Duodenal mucosa (tissue), 2 donors: ENCODE measurements around the gene LRRC46.

ENCODE experiments used
- H3K27ac ChIP-seq: one replicate; pipeline ENCODE4 v1.7.0; 2013; ENCODE audit warnings: low read depth, low read length
- H3K27me3 ChIP-seq, 2 donors: one replicate each; pipeline ENCODE4 v1.7.0; 2013; ENCODE audit warnings: low read length in 2 of 2, control low read depth in 1 of 2; ENCODE audit not compliant: insufficient read depth in 2 of 2, control insufficient read depth in 1 of 2
- H3K36me3 ChIP-seq, 2 donors: one replicate each; pipeline ENCODE4 v1.7.0; 2013; ENCODE audit warnings: low read length in 2 of 2, control low read depth in 1 of 2; ENCODE audit not compliant: insufficient read depth in 2 of 2, control insufficient read depth in 1 of 2
- H3K4me1 ChIP-seq, 2 donors: one replicate each; pipeline ENCODE4 v1.7.0; 2013; ENCODE audit warnings: low read length in 2 of 2, control low read depth in 1 of 2; ENCODE audit not compliant: insufficient read depth in 2 of 2, control insufficient read depth in 1 of 2
- H3K4me3 ChIP-seq, 2 donors: one replicate each; pipeline ENCODE4 v1.7.0; 2013; ENCODE audit warnings: low read length in 2 of 2, low read depth in 1 of 2
- H3K9ac ChIP-seq, 2 donors: one replicate each; pipeline ENCODE4 v1.7.0; 2013; ENCODE audit warnings: low read length in 2 of 2, low read depth in 1 of 2
- H3K9me3 ChIP-seq, 2 donors: one replicate each; pipeline ENCODE4 v1.7.0; 2013; ENCODE audit warnings: low read length in 2 of 2, control low read depth in 1 of 2; ENCODE audit not compliant: control insufficient read depth in 1 of 2

The LRRC46 gene

DNA sequence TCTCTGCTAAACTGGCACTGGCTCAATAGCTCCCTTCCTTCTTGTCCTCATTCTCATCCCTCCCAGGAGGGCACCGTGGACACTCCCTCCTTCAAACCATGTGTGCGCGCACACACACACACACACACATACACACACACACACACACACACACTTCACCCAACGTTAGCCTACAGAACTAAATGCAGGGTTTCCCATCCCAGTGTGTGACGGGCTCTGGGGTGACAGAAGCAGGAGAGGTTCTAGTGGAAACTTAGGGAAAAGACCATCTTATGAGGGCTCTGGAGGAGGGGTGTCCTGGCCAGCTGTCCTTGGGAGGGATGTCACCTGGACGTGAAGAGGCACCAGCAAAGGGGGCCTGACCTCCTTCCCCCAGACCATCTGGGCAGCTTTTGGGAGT, 29.6 kb upstream of the LRRC46 start:
- Histone ChIP-seq H3K9me3 (no peaks in the 10 kb centered on the region), H3K27ac (no peak overlapping the region), H3K4me1 (no peaks in the 10 kb centered on the region), H3K4me3 (no peak overlapping the region), H3K36me3 (peaks cover 1 to 8% of the 10 kb centered on the region in 2 donors), H3K27me3 (no peaks in the 10 kb centered on the region), H3K9ac (no peak overlapping the region)

DNA sequence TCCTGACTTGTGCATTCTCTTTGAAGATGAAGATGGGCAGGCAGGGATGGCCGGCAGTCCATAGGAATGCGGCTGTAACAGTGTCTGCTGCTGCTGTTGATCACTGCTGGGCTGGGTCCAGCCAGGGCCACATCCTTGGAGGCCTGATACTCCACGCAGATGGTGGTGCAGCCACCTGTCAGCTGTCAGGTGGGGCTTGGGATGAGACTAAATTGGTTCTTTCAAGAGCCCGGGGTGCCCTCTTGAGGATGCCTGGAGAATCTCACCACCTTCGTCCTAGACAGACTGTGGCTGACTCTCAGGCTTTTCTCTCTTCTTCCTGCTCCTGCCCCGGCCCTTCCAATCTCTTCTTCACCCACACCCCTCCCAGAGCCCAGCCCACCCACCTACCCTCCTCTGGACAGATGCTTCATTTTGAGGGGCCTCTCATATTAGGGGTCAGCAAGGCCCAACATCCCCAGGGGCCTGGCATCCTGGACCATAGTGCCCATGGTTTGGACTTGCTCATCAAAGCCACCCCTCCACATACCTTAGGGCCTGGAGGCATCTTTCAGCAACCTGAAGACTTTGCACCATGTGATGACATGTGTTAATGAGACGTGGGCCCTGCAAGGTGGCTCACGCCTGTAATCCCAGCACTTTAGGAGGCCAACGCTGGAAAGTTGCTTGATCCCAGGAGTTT, 29.0 kb upstream of the LRRC46 start:
- no peaks in the 10 kb centered on the region for H3K4me1 ChIP-seq
- H3K27me3 ChIP-seq, result no peaks in the 10 kb centered on the region
- no peaks in the 10 kb centered on the region for H3K9me3 ChIP-seq
- H3K9ac ChIP-seq, result no peak overlapping the region
- peaks cover 5 to 13% of the 10 kb centered on the region in 2 donors for H3K36me3 ChIP-seq
- no peak overlapping the region for H3K27ac ChIP-seq
- H3K4me3 ChIP-seq, result no peak overlapping the region

DNA sequence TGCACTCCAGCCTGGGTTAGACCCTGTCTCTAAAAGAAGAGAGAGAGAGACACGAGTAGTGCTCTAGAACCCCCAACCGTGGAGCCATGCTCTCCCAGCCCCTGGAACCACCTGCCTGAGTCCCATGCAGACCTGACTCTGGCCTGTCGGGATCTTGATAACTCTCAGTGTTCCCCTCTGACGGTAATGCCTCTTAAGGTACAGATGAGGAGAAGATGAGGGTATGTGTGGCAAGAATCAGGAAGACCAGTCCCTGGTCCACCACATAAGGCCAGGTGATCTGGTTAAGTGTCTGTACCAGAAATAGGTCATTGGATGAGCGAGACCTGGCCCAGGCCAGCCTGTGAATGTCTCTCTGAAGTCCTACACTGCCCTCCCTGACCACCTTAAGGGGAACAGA, 28.3 kb upstream of the LRRC46 start:
- no peak overlapping the region for H3K4me3 ChIP-seq
- H3K27ac ChIP-seq, result no peak overlapping the region
- H3K9me3 ChIP-seq, result no peaks in the 10 kb centered on the region
- H3K4me1 ChIP-seq, result no peaks in the 10 kb centered on the region
- peaks cover 5 to 21% of the 10 kb centered on the region in 2 donors for H3K36me3 ChIP-seq
- H3K27me3 ChIP-seq, result no peaks in the 10 kb centered on the region
- no peak overlapping the region for H3K9ac ChIP-seq

DNA sequence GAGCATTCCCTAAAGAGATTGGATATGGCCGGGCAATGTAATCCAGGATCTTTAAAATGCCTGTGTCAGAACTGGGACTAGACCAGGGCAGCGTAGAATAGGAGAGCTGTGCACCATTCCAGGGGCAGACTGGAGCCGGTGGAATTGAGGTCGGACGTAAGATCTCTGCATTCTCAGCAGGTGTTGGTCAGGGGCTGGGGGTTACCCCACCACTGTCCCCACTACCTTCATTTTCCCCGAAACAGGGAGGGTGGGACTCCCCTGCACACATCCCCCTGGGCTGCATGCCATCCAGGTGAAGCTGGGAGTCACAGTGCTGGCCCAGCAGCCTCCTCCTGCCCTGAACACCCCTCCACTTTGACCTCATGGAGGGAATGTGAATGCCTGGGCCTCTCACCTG, 27.7 kb upstream of the LRRC46 start:
- Histone ChIP-seq H3K4me3 (no peak overlapping the region), H3K9ac (no peak overlapping the region), H3K9me3 (no peaks in the 10 kb centered on the region), H3K36me3 (peaks cover 11 to 26% of the 10 kb centered on the region in 2 donors), H3K27ac (no peak overlapping the region), H3K4me1 (no peaks in the 10 kb centered on the region), H3K27me3 (no peaks in the 10 kb centered on the region)

DNA sequence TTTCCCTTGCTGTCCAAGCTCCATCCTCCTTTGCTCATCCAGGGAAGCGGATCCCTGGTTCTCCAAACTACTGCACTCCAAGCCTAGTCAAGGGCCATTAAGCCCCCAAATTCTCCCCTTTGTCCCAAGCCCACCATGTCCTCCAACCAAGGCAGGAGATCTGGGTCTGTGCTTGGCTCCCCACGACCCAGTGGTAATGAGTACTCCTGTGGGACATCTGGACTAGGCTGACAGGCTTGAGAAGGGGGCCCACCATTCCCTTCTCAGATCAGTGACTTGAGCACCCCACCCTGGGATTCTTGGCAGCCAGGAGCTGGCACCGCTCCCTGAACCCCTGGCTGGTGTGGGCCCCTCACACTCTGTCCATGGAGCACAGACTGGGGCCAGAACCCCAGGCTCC, 27.0 kb upstream of the LRRC46 start:
- no peaks in the 10 kb centered on the region for H3K9me3 ChIP-seq
- H3K27me3 ChIP-seq, result no peaks in the 10 kb centered on the region
- no peak overlapping the region for H3K4me3 ChIP-seq
- H3K36me3 ChIP-seq, result peaks cover 18 to 33% of the 10 kb centered on the region in 2 donors
- H3K9ac ChIP-seq, result no peak overlapping the region
- no peak overlapping the region for H3K27ac ChIP-seq
- peaks cover 4 to 7% of the 10 kb centered on the region in 2 donors for H3K4me1 ChIP-seq

DNA sequence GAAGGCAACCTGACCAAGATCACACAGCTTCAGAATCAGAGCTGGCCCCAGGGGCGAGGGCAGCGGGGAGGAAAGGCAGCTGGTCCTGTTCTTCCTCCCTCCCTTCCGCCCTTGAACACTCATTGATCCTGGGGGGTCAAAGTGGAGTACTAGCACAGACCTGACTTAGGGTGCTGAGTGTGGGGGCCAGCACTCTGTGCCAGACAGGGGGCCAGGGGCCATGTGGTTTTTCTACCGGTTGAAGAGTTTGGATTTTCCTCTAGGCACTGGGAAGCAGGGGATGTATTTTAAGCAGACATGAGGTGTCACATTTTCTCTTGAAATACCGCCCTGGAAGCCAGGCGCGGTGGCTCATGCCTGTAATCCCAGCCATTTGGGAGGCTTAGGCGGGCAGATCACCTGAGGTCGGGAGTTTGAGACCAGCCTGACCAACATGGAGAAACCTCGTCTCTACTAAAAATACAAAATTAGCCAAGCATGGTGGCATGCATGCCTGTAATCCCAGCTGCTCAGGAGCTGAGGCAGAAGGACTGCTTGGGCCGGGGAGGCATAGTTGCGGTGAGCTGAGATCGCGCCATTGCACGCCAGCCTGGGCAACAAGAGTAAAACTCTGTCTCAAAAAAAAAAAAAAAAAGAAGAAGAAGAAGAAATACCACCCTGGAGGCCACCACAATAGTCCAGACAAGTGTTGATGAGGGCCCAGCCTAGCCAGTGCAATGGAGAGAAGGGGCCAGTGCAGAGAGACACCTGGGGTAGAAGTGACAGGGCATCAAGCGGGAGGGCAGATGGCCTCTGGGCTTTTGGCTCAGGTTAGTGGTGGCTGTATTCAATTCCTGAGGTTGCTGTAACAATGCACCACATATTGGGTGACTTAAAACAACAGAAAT, 25.2 kb upstream of the LRRC46 start:
- peaks cover 20 to 50% of the 10 kb centered on the region in 2 donors for H3K36me3 ChIP-seq
- no peak overlapping the region for H3K27ac ChIP-seq
- no peak overlapping the region for H3K4me3 ChIP-seq
- no peaks in the 10 kb centered on the region for H3K27me3 ChIP-seq
- H3K4me1 ChIP-seq, result peaks cover 21 to 25% of the 10 kb centered on the region in 2 donors
- no peaks in the 10 kb centered on the region for H3K9me3 ChIP-seq
- H3K9ac ChIP-seq, result no peak overlapping the region

DNA sequence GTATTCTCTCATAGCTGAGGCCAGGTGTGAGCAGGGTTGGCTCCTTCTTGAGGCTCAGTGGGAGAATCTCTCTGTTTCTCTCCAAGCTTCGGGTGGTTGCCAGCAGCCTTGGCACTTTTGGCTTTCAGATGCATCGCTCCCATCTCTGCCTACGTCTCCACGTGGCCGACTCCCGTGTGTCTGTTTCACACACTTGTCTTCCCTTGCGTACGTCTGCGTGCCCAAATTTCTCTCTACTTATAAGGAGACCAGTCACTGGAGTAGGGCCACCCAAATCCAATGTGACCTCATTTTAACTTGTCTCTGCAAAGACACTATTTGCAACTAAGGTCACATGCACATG, 24.6 kb upstream of the LRRC46 start:
- peaks cover 27 to 29% of the 10 kb centered on the region in 2 donors for H3K4me1 ChIP-seq
- H3K4me3 ChIP-seq, result no peak overlapping the region
- H3K9ac ChIP-seq, result no peak overlapping the region
- H3K36me3 ChIP-seq, result peaks cover 20 to 56% of the 10 kb centered on the region in 2 donors
- H3K27ac ChIP-seq, result no peak overlapping the region
- H3K9me3 ChIP-seq, result no peaks in the 10 kb centered on the region
- no peaks in the 10 kb centered on the region for H3K27me3 ChIP-seq

DNA sequence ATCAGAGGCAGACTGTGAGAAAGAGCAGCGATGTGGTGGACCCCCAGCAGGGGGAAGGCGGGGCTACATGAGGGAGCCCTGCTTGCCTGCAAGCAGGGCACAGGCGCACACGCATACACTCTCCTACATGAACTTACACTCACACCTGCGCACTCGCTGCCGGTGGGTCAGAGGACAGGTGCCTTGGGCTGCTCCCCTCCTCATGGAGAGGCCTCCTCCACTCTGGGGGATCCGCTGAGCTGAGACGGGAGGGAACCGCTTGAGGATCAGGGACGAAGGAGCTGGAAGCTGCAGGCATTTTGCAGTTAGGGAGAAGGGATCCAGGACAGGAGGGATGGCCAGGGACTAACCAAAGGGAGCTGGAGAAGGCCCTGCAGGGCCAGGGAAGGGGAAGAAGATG, 24.0 kb upstream of the LRRC46 start:
- Histone ChIP-seq H3K27ac (no peak overlapping the region), H3K9me3 (no peaks in the 10 kb centered on the region), H3K4me1 (peaks cover 29 to 32% of the 10 kb centered on the region in 2 donors), H3K4me3 (no peak overlapping the region), H3K27me3 (no peaks in the 10 kb centered on the region), H3K36me3 (peaks cover 20 to 62% of the 10 kb centered on the region in 2 donors), H3K9ac (no peak overlapping the region)

DNA sequence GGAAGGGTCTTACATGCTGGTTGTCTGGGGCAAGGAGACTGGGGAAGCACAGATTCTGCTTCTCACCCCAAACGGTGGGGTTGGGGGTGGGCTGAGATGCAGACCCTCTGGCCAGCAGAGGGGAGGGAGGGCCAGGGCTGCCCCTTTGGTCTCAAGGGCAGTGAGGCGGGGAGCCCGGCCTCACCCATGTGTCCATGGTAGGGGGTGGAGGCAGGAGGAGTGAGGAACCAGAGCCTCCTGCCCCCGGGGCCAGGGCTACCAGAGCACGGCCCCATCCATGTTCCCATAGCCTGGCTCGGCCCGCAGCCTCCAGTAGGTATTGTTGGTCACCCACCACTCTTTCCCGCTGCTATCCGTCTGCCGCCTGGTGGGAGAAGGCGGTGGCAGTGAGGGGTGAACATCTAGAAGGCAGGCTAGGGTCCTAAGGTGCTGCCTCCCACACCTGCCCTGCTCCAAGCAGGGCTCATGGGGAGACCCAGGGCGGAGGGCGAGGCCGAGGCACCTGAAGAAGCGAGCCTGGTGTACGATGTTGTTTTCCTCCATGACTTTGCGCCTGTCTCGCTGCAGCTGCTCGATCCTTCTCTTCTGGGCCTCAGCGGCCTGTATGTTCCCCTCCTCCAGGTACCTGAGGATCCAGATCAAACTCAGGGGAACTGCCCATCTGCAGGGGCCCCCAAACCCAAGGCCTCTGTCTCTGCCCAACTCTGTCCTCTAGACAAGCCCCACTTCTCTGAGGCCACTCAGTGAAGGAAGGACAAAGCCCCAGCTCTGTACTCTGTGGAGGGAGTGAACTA, 23.2 kb upstream of the LRRC46 start:
- no peak overlapping the region for H3K9ac ChIP-seq
- H3K27me3 ChIP-seq, result no peaks in the 10 kb centered on the region
- peaks cover 32 to 36% of the 10 kb centered on the region in 2 donors for H3K4me1 ChIP-seq
- H3K4me3 ChIP-seq, result no peak overlapping the region
- H3K9me3 ChIP-seq, result no peaks in the 10 kb centered on the region
- no peak overlapping the region for H3K27ac ChIP-seq
- H3K36me3 ChIP-seq, result peaks cover 28 to 70% of the 10 kb centered on the region in 2 donors
